ENCODE data around the gene MYO1D. TPM values are rescaled to one million over a fixed set of nuclear protein-coding genes. Genes with fewer than 3 reads are reported as not detected.

Gene MYO1D
- total RNA-seq, 1 experiment from 2014 or later: 206 TPM

- Mint-ChIP-seq H3K9me3 (ENCODE audit: unreplicated experiment) (no peaks in the 10 kb centered on the region), H3K4me1 (ENCODE audit: low read depth, unreplicated experiment) (peaks cover 18% of the 10 kb centered on the region), H3K27me3 (ENCODE audit: insufficient read depth, unreplicated experiment) (no peaks in the 10 kb centered on the region), H3K4me3 (ENCODE audit: unreplicated experiment) (peak overlapping the region; percentile 88), H3K36me3 (ENCODE audit: insufficient read depth, unreplicated experiment) (peaks cover 68% of the 10 kb centered on the region), H3K27ac (ENCODE audit: unreplicated experiment) (peak overlapping the region; percentile 79)
- TF ChIP-seq CTCF (IDR thresholded peaks at IDR 0.05; ENCODE audit: insufficient read depth in 1 of 2, low read depth in 1 of 2, low read length in 1 of 2, severe bottlenecking in 1 of 2, unreplicated experiment in 1 of 2): no peak
- Histone ChIP-seq H3K9me3 (no peaks in the 10 kb centered on the region), H3K4me3 (ENCODE audit: low read depth, low read length) (no peak overlapping the region), H3K36me3 (ENCODE audit: control insufficient read depth, insufficient read depth, low read length) (no peaks in the 10 kb centered on the region), H3K4me1 (peaks cover 18% of the 10 kb centered on the region), H3K27me3 (replicated peaks; ENCODE audit: control insufficient read depth, insufficient read depth, low read length) (no peaks in the 10 kb centered on the region)
- DNase-seq: no peak
- CTCF ChIA-PET: interaction anchor here (1.1 kb wide), 1 partner anchor 45 kb away, joined by 3 read pairs; the partner anchor contains the start of gene PSMD11
- no TSS peak for BruUV-seq (replicated peaks)
- POLR2A ChIA-PET: interaction anchor here (0.6 kb wide), 1 partner anchor 15 kb away, joined by 3 read pairs; no protein-coding TSS in a partner anchor
- intact Hi-C loops (cut with micrococcal nuclease; ENCODE audit: unreplicated experiment): no loop called here
Measured at GRCh38 chr17:32489320-32490100, 387.4 kb downstream of the MYO1D start.

- H3K9me3 ChIP-seq: no peaks in the 10 kb centered on the region
- H3K9me3 Mint-ChIP-seq (ENCODE audit: unreplicated experiment): no peaks in the 10 kb centered on the region
- BruUV-seq (replicated peaks): no TSS peak
- H3K27me3 ChIP-seq (replicated peaks; ENCODE audit: control insufficient read depth, insufficient read depth, low read length): no peaks in the 10 kb centered on the region
- H3K4me3 Mint-ChIP-seq (ENCODE audit: unreplicated experiment): peak overlapping the region; percentile 88
- H3K4me1 Mint-ChIP-seq (ENCODE audit: low read depth, unreplicated experiment): peaks cover 24% of the 10 kb centered on the region
- H3K4me3 ChIP-seq (ENCODE audit: low read depth, low read length): no peak overlapping the region; the same call in 1 of the 2 replicates
- H3K27ac Mint-ChIP-seq (ENCODE audit: unreplicated experiment): peak overlapping the region; percentile 79
- intact Hi-C loops (cut with micrococcal nuclease; ENCODE audit: unreplicated experiment): no loop called here
- no peak for DNase-seq
- CTCF ChIA-PET: interaction anchor here (1.1 kb wide), 1 partner anchor 44 kb away, joined by 3 read pairs; the partner anchor contains the start of gene PSMD11
- H3K27me3 Mint-ChIP-seq (ENCODE audit: insufficient read depth, unreplicated experiment): no peaks in the 10 kb centered on the region
- POLR2A ChIA-PET: no interaction called here
- H3K4me1 ChIP-seq: peaks cover 18% of the 10 kb centered on the region
- H3K36me3 ChIP-seq (ENCODE audit: control insufficient read depth, insufficient read depth, low read length): no peaks in the 10 kb centered on the region
- H3K36me3 Mint-ChIP-seq (ENCODE audit: insufficient read depth, unreplicated experiment): peaks cover 68% of the 10 kb centered on the region
- TF ChIP-seq CTCF (IDR thresholded peaks at IDR 0.05; ENCODE audit: insufficient read depth in 1 of 2, low read depth in 1 of 2, low read length in 1 of 2, severe bottlenecking in 1 of 2, unreplicated experiment in 1 of 2): no peak
Measured at GRCh38 chr17:32488604-32489180, 388.2 kb downstream of the MYO1D start.

- intact Hi-C loops (cut with micrococcal nuclease; ENCODE audit: unreplicated experiment): no loop called here
- H3K4me3 Mint-ChIP-seq (ENCODE audit: unreplicated experiment): peak overlapping the region; percentile 88
- no peak for DNase-seq
- Histone ChIP-seq H3K27me3 (replicated peaks; ENCODE audit: control insufficient read depth, insufficient read depth, low read length) (no peaks in the 10 kb centered on the region), H3K4me1 (peaks cover 18% of the 10 kb centered on the region), H3K36me3 (ENCODE audit: control insufficient read depth, insufficient read depth, low read length) (no peaks in the 10 kb centered on the region), H3K9me3 (no peaks in the 10 kb centered on the region), H3K4me3 (ENCODE audit: low read depth, low read length) (peak overlapping the region; percentile 77)
- POLR2A ChIA-PET: no interaction called here
- no peaks in the 10 kb centered on the region for H3K27me3 Mint-ChIP-seq (ENCODE audit: insufficient read depth, unreplicated experiment)
- BruUV-seq (replicated peaks): no TSS peak
- no peak for TF ChIP-seq CTCF (IDR thresholded peaks at IDR 0.05; ENCODE audit: insufficient read depth in 1 of 2, low read depth in 1 of 2, low read length in 1 of 2, severe bottlenecking in 1 of 2, unreplicated experiment in 1 of 2)
- CTCF ChIA-PET: interaction anchor here (0.6 to 2.1 kb wide), 3 partner anchors 43 to 556 kb away, joined by 3 to 8 read pairs (median 4); partner anchors contain the start of gene PSMD11
- H3K27ac Mint-ChIP-seq (ENCODE audit: unreplicated experiment): peak overlapping the region; percentile 79
- H3K9me3 Mint-ChIP-seq (ENCODE audit: unreplicated experiment): no peaks in the 10 kb centered on the region
- peaks cover 69% of the 10 kb centered on the region for H3K36me3 Mint-ChIP-seq (ENCODE audit: insufficient read depth, unreplicated experiment)
- H3K4me1 Mint-ChIP-seq (ENCODE audit: low read depth, unreplicated experiment): peaks cover 24% of the 10 kb centered on the region
Measured at GRCh38 chr17:32488177-32488542, 388.8 kb downstream of the MYO1D start.
